GM21367 (cell line): ENCODE measurements around the gene PBX1.

Experiments
- ATAC-seq: cut with Tn5 transposase; IDR thresholded peaks from one replicate; pipeline ENCODE4 v1.9.1; 2021; ENCODE audit not compliant: unreplicated experiment

PBX1 gene

GRCh38 chr1:164748253-164748899, 189.4 kb downstream of the PBX1 start:
- no peak for ATAC-seq

GRCh38 chr1:164753521-164754077, 194.6 kb downstream of the PBX1 start:
- ATAC-seq: no peak

GRCh38 chr1:164754088-164754600, 195.2 kb downstream of the PBX1 start:
- ATAC-seq: no peak

GRCh38 chr1:164755690-164756089, 196.7 kb downstream of the PBX1 start:
- no peak for ATAC-seq

- ATAC-seq: no peak
Measured at GRCh38 chr1:164756741-164757140, 197.8 kb downstream of the PBX1 start.

GRCh38 chr1:164757625-164758024, 198.6 kb downstream of the PBX1 start:
- no peak for ATAC-seq

GRCh38 chr1:164759144-164759920, 200.3 kb downstream of the PBX1 start:
- no peak for ATAC-seq

- no peak for ATAC-seq
Measured at GRCh38 chr1:164759979-164760469, 201.0 kb downstream of the PBX1 start.

GRCh38 chr1:164760569-164760968, 201.6 kb downstream of the PBX1 start:
- ATAC-seq: no peak

GRCh38 chr1:164761009-164761408, 202.0 kb downstream of the PBX1 start:
- ATAC-seq: no peak

GRCh38 chr1:164763098-164763497, 204.1 kb downstream of the PBX1 start:
- no peak for ATAC-seq

GRCh38 chr1:164764333-164764732, 205.3 kb downstream of the PBX1 start:
- no peak for ATAC-seq

- no peak for ATAC-seq
Measured at GRCh38 chr1:164765557-164765956, 206.6 kb downstream of the PBX1 start.

GRCh38 chr1:164765992-164766720, 207.2 kb downstream of the PBX1 start:
- ATAC-seq: no peak

GRCh38 chr1:164767752-164768402, 208.9 kb downstream of the PBX1 start:
- ATAC-seq: no peak

- no peak for ATAC-seq
Measured at GRCh38 chr1:164768619-164769018, 209.6 kb downstream of the PBX1 start.

GRCh38 chr1:164769486-164770130, 210.6 kb downstream of the PBX1 start:
- ATAC-seq: no peak

- ATAC-seq: no peak
Measured at GRCh38 chr1:164770131-164770529, 211.1 kb downstream of the PBX1 start.

- no peak for ATAC-seq
Measured at GRCh38 chr1:164771041-164771618, 212.1 kb downstream of the PBX1 start.
